ENCODE data around the gene PTGIR.

Gene PTGIR

GRCh38 chr19:46624958-46625661 is at the start of gene PTGIR:
Gene PTGIR (minus strand): TSS chr19:46625089. CDS start chr19:46624225, 864 bp downstream.
- DNase-seq = no peak

- DNase-seq = no peak
These were observed 45.9 kb upstream of the PTGIR start for GRCh38 chr19:46670813-46671212.

- DNase-seq = no peak
These were observed 43.8 kb upstream of the PTGIR start for GRCh38 chr19:46668662-46669061.

- no peak for DNase-seq
These were observed 40.2 kb upstream of the PTGIR start for GRCh38 chr19:46665072-46665471.

- peak; percentile 76 to 90 (median 87) for DNase-seq
These were observed 37.1 kb upstream of the PTGIR start for GRCh38 chr19:46661735-46662592.

GRCh38 chr19:46661020-46661731 is 36.3 kb upstream of the PTGIR start, which contains the start of gene DACT3:
Gene DACT3 (minus strand): TSS chr19:46661182. CDS start chr19:46661064, 118 bp downstream.
- peak; percentile 99 to 100 (median 100) for DNase-seq

GRCh38 chr19:46660551-46661019 is 35.7 kb upstream of the PTGIR start:
- DNase-seq = no peak

- DNase-seq = peak in 2 of 3 experiments; percentile 21 to 35
These were observed 35.2 kb upstream of the PTGIR start for GRCh38 chr19:46660008-46660517.

- DNase-seq = peak in 2 of 3 experiments; percentile 9 to 35
These were observed 34.5 kb upstream of the PTGIR start for GRCh38 chr19:46659151-46660007.

- DNase-seq = no peak
These were observed 31.7 kb upstream of the PTGIR start for GRCh38 chr19:46656541-46656940.

- DNase-seq = no peak
These were observed 29.8 kb upstream of the PTGIR start for GRCh38 chr19:46654621-46655152.

- no peak for DNase-seq
These were observed 25.6 kb upstream of the PTGIR start for GRCh38 chr19:46650445-46650844.

- DNase-seq = no peak
These were observed 24.4 kb upstream of the PTGIR start for GRCh38 chr19:46648961-46649960.

- no peak for DNase-seq
These were observed 23.4 kb upstream of the PTGIR start for GRCh38 chr19:46648060-46648960.

- no peak for DNase-seq
These were observed 21.5 kb upstream of the PTGIR start for GRCh38 chr19:46646402-46646801.

- DNase-seq = no peak
These were observed 19.8 kb upstream of the PTGIR start for GRCh38 chr19:46644720-46645119.

- DNase-seq = no peak
These were observed 15.8 kb upstream of the PTGIR start for GRCh38 chr19:46640656-46641055.

- DNase-seq = peak in 2 of 3 experiments; percentile 66 to 68
These were observed 14.7 kb upstream of the PTGIR start for GRCh38 chr19:46639358-46640182.
